Panc1 (cell line): Measurements from ENCODE around the gene CDC42EP3.

Experiments used
- POLR2AphosphoS5 ChIP-seq: IDR thresholded peaks from 2 replicates; pipeline ENCODE4 v1.6.1; 2012; ENCODE audit warnings: mild to moderate bottlenecking, low read depth, low read length, moderate library complexity
- SIN3A ChIP-seq: IDR thresholded peaks from 2 replicates; pipeline ENCODE4 v1.6.1; 2012; ENCODE audit warnings: low read depth, mild to moderate bottlenecking, low read length, moderate library complexity, borderline replicate concordance; ENCODE audit not compliant: insufficient read depth
- TCF7L2 ChIP-seq: IDR thresholded peaks from 2 replicates; pipeline ENCODE4 v1.6.1; 2011; ENCODE audit warnings: mild to moderate bottlenecking, low read depth, low read length, inconsistent platforms
- TF ChIP-seq, protein P1 (sequence below): fragments of 450-650 bp; IDR thresholded peaks from 2 replicates; pipeline ENCODE4 v1.5.1; 2017; ENCODE audit warnings: mild to moderate bottlenecking
- TF ChIP-seq, protein P2 (sequence below), 2 experiments: IDR thresholded peaks; 2 replicates each; pipeline ENCODE4 v1.6.1; 2011 to 2012; ENCODE audit warnings: low read depth in 2 of 2, control low read depth in 1 of 2, low read length in 1 of 2, mild to moderate bottlenecking in 1 of 2, moderate library complexity in 1 of 2; ENCODE audit not compliant: insufficient read depth in 1 of 2

GRCh38 chr2:37619959-37620300, 51.5 kb downstream of the CDC42EP3 start:
- TF ChIP-seq POLR2AphosphoS5 (no peak), SIN3A (no peak), TCF7L2 (no peak)
- TF ChIP-seq, protein P1, sequence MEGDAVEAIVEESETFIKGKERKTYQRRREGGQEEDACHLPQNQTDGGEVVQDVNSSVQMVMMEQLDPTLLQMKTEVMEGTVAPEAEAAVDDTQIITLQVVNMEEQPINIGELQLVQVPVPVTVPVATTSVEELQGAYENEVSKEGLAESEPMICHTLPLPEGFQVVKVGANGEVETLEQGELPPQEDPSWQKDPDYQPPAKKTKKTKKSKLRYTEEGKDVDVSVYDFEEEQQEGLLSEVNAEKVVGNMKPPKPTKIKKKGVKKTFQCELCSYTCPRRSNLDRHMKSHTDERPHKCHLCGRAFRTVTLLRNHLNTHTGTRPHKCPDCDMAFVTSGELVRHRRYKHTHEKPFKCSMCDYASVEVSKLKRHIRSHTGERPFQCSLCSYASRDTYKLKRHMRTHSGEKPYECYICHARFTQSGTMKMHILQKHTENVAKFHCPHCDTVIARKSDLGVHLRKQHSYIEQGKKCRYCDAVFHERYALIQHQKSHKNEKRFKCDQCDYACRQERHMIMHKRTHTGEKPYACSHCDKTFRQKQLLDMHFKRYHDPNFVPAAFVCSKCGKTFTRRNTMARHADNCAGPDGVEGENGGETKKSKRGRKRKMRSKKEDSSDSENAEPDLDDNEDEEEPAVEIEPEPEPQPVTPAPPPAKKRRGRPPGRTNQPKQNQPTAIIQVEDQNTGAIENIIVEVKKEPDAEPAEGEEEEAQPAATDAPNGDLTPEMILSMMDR: no peak
- TF ChIP-seq, protein P2, sequence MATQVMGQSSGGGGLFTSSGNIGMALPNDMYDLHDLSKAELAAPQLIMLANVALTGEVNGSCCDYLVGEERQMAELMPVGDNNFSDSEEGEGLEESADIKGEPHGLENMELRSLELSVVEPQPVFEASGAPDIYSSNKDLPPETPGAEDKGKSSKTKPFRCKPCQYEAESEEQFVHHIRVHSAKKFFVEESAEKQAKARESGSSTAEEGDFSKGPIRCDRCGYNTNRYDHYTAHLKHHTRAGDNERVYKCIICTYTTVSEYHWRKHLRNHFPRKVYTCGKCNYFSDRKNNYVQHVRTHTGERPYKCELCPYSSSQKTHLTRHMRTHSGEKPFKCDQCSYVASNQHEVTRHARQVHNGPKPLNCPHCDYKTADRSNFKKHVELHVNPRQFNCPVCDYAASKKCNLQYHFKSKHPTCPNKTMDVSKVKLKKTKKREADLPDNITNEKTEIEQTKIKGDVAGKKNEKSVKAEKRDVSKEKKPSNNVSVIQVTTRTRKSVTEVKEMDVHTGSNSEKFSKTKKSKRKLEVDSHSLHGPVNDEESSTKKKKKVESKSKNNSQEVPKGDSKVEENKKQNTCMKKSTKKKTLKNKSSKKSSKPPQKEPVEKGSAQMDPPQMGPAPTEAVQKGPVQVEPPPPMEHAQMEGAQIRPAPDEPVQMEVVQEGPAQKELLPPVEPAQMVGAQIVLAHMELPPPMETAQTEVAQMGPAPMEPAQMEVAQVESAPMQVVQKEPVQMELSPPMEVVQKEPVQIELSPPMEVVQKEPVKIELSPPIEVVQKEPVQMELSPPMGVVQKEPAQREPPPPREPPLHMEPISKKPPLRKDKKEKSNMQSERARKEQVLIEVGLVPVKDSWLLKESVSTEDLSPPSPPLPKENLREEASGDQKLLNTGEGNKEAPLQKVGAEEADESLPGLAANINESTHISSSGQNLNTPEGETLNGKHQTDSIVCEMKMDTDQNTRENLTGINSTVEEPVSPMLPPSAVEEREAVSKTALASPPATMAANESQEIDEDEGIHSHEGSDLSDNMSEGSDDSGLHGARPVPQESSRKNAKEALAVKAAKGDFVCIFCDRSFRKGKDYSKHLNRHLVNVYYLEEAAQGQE (IDR thresholded peaks at IDR 0.05; ENCODE audit: insufficient read depth in 1 of 2, low read depth in 2 of 2, low read length in 1 of 2): no peak
